Ishikawa (cell line): Measurements from ENCODE around the gene MOGAT1.

ENCODE experiments used
- CEBPB ChIP-seq: IDR thresholded peaks from 2 replicates; pipeline ENCODE4 v1.6.1; 2012
- TEAD4 ChIP-seq: IDR thresholded peaks from 2 replicates; pipeline ENCODE4 v1.6.1; 2012
- USF1 ChIP-seq: IDR thresholded peaks from 2 replicates; pipeline ENCODE4 v1.6.1; 2012
- YY1 ChIP-seq: IDR thresholded peaks from 2 replicates; pipeline ENCODE4 v1.6.1; 2012; ENCODE audit warnings: low read depth

DNA sequence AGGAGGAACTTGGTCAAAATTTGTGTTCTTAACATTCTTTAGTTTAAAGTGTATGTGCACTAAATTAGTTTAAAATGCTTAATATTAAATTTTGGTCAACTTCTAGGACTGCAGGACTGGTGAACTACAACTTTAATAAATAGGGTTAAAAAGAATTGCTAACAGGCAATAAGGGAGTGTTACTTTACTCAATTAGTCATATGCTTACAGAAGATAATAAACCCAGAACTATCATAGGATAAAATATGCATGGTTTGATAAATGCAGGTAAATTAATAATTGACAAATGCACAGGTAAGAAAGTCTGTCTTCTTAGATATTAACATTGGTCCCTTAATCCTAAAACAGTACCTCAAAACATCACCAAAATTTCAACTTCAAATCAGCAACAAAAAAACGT lies 36.2 kb upstream of the MOGAT1 start:
- TF ChIP-seq YY1, result no peak
- TF ChIP-seq CEBPB, result no peak
- no peak for TF ChIP-seq TEAD4
- no peak for TF ChIP-seq USF1
